Measurements from ENCODE around the gene PARVB. TPM values are rescaled to one million over a fixed set of nuclear protein-coding genes. Genes with fewer than 3 reads are reported as not detected.
A peak's percentile ranks its signal among the peaks of the same experiment; 100 is the strongest.

PARVB gene
- total and polyA plus RNA-seq, 9 of the 15 experiments (the other 6 are each of a cell fraction or from before 2014, with no cell fraction given), result 1.1 to 59.2 (median 29.2) TPM

GRCh38 chr22:44005524-44005923 lies 18.6 kb upstream of the PARVB start:
- H3K79me2 ChIP-seq (ENCODE audit: control insufficient read depth, insufficient read depth, low read length), result no peaks in the 10 kb centered on the region
- H3K9ac ChIP-seq (ENCODE audit: insufficient read depth in 1 of 2, low read depth in 2 of 2, low read length in 2 of 2), result no peak overlapping the region
- intact Hi-C loops (cut with micrococcal nuclease), result loop anchor here (2.0 kb wide), 1 partner anchor 75 kb away; no protein-coding TSS in a partner anchor
- no peak overlapping the region for H3K4me3 ChIP-seq
- peak; percentile 73 for FAIRE-seq
- no peaks in the 10 kb centered on the region for H3K36me3 ChIP-seq (ENCODE audit: control insufficient read depth, insufficient read depth, low read length)
- H3K27ac ChIP-seq (ENCODE audit: extremely low read depth, low read depth, low read length), result no peak overlapping the region
- ChIA-PET POLR2A (no interaction called here), CTCF (ENCODE audit: low intra/inter-chr PET ratio) (no interaction called here)
- ATAC-seq, result peak; percentile 85
- peaks cover 7% of the 10 kb centered on the region in 2 experiments; a peak in 4 of 5 replicates for H3K4me1 ChIP-seq (replicated peaks in 1 of 2; ENCODE audit: control insufficient read depth in 2 of 2, insufficient read depth in 2 of 2, low read length in 2 of 2)
- no peaks in the 10 kb centered on the region for H4K20me1 ChIP-seq (replicated peaks; ENCODE audit: control insufficient read depth, insufficient read depth, low read length)
- no peaks in the 10 kb centered on the region for H3K27me3 ChIP-seq (ENCODE audit: control insufficient read depth in 2 of 2, insufficient read depth in 2 of 2, low read length in 2 of 2)
- 23% methylated on average over 4 of the region's 4 CpGs for WGBS (ENCODE audit: insufficient coverage, low coverage, missing lambda C conversion rate)
- TF ChIP-seq NFYB (IDR thresholded peaks at IDR 0.05; ENCODE audit: extremely low read depth, insufficient read length) (peak; percentile 28), ZNF699 (CRISPR knock-in tag; IDR thresholded peaks at IDR 0.05; ENCODE audit: insufficient replicate concordance) (no peak), LARP7 (IDR thresholded peaks at IDR 0.05) (no peak), JUND (IDR thresholded peaks at IDR 0.05; ENCODE audit: borderline replicate concordance, low read depth, low read length) (no peak), JUND (tag; IDR thresholded peaks at IDR 0.05; ENCODE audit: borderline replicate concordance, low read depth, low read length) (no peak), CBFA2T3 (IDR thresholded peaks at IDR 0.05) (no peak), SPI1 (IDR thresholded peaks at IDR 0.05; ENCODE audit: borderline replicate concordance, low read depth, low read length) (peak; percentile 85)
- in situ Hi-C loops (cut with MboI), result loop anchor here (10.0 kb wide), 1 partner anchor 619 kb away; no protein-coding TSS in a partner anchor
- no peak overlapping the region for H3K4me2 ChIP-seq (ENCODE audit: insufficient read depth, low read length)
- no peak overlapping the region for H2AFZ ChIP-seq (ENCODE audit: low read depth, low read length)
- DNase-seq (ENCODE audit: extremely low read depth in 1 of 4, low spot score in 3 of 4), result peak in 2 of 4 experiments; percentile 21 to 24
- no TSS peak for BruUV-seq (replicated peaks)
- no peaks in the 10 kb centered on the region for H3K9me3 ChIP-seq (replicated peaks; ENCODE audit: control insufficient read depth, insufficient read depth, low read depth, low read length)
- H3K9me1 ChIP-seq (ENCODE audit: control insufficient read depth, insufficient read depth, low read length), result no peaks in the 10 kb centered on the region

- no peaks in the 10 kb centered on the region for H3K27me3 ChIP-seq (ENCODE audit: control insufficient read depth in 2 of 2, insufficient read depth in 2 of 2, low read length in 2 of 2)
- H4K20me1 ChIP-seq (replicated peaks; ENCODE audit: control insufficient read depth, insufficient read depth, low read length), result no peaks in the 10 kb centered on the region
- in situ Hi-C loops (cut with MboI) (no loop called here), intact Hi-C loops (cut with micrococcal nuclease) (loop anchor here (5.0 kb wide), 1 partner anchor 260 kb away; no protein-coding TSS in a partner anchor)
- no peak overlapping the region for H3K4me3 ChIP-seq
- ChIA-PET POLR2A (interaction anchor here (0.6 to 1.3 kb wide), 2 partner anchors 15 to 21 kb away, joined by 3 to 5 read pairs; no protein-coding TSS in a partner anchor), CTCF (ENCODE audit: low intra/inter-chr PET ratio) (no interaction called here)
- peaks cover 0 to 2% of the 10 kb centered on the region in 2 experiments; a peak in 2 of 5 replicates for H3K4me1 ChIP-seq (replicated peaks in 1 of 2; ENCODE audit: control insufficient read depth in 2 of 2, insufficient read depth in 2 of 2, low read length in 2 of 2)
- FAIRE-seq, result no peak
- ATAC-seq, result no peak
- no peaks in the 10 kb centered on the region for H3K36me3 ChIP-seq (ENCODE audit: control insufficient read depth, insufficient read depth, low read length)
- TF ChIP-seq ATF1 (CRISPR knock-in tag; IDR thresholded peaks at IDR 0.05) (no peak), ATF1 (tag; IDR thresholded peaks at IDR 0.05) (no peak)
- H3K4me2 ChIP-seq (ENCODE audit: insufficient read depth, low read length), result no peak overlapping the region
- H3K9me3 ChIP-seq (replicated peaks; ENCODE audit: control insufficient read depth, insufficient read depth, low read depth, low read length), result no peaks in the 10 kb centered on the region
- no peak overlapping the region for H2AFZ ChIP-seq (ENCODE audit: low read depth, low read length)
- no peaks in the 10 kb centered on the region for H3K79me2 ChIP-seq (ENCODE audit: control insufficient read depth, insufficient read depth, low read length)
- DNase-seq (ENCODE audit: extremely low read depth in 1 of 4, low spot score in 3 of 4), result no peak
- 54% methylated on average over 5 of the region's 5 CpGs for WGBS (ENCODE audit: insufficient coverage, low coverage, missing lambda C conversion rate)
- BruUV-seq (replicated peaks), result no TSS peak
- no peak overlapping the region for H3K27ac ChIP-seq (ENCODE audit: extremely low read depth, low read depth, low read length)
- H3K9me1 ChIP-seq (ENCODE audit: control insufficient read depth, insufficient read depth, low read length), result no peaks in the 10 kb centered on the region
- H3K9ac ChIP-seq (ENCODE audit: insufficient read depth in 1 of 2, low read depth in 2 of 2, low read length in 2 of 2), result no peak overlapping the region
Measured at GRCh38 chr22:44012162-44012561, 11.9 kb upstream of the PARVB start.
